IPS-20b (cell line): ENCODE data around the gene CLK1.
"Not testable (repeated sequence)": the region's sequence is repeated elsewhere in the genome, so short reads cannot be mapped to it uniquely, and the experiment has no call there.

ENCODE experiments used
- H3K27ac ChIP-seq: one replicate; pipeline ENCODE4 v1.5.1; 2013; ENCODE audit warnings: low read length
- H3K27me3 ChIP-seq: 2 replicates; pipeline ENCODE4 v1.6.1; 2013; ENCODE audit warnings: mild to moderate bottlenecking, low read length, inconsistent platforms; ENCODE audit not compliant: insufficient read depth
- H3K36me3 ChIP-seq: 2 replicates; pipeline ENCODE4 v1.6.1; 2013; ENCODE audit warnings: low read depth, mild to moderate bottlenecking, inconsistent platforms, low read length, moderate library complexity; ENCODE audit not compliant: insufficient read depth
- H3K4me1 ChIP-seq: 2 replicates; pipeline ENCODE4 v1.6.1; 2013; ENCODE audit warnings: mild to moderate bottlenecking, control low read depth, inconsistent platforms, low read length, moderate library complexity; ENCODE audit not compliant: insufficient read depth
- H3K4me3 ChIP-seq: 2 replicates; pipeline ENCODE4 v1.5.1; 2013; ENCODE audit warnings: mild to moderate bottlenecking, low read length, inconsistent platforms
- H3K9ac ChIP-seq: 2 replicates; pipeline ENCODE4 v1.6.1; 2013; ENCODE audit warnings: low read depth, mild to moderate bottlenecking, inconsistent platforms, low read length, moderate library complexity
- H3K9me3 ChIP-seq: 2 replicates; pipeline ENCODE4 v1.6.1; 2013; ENCODE audit warnings: mild to moderate bottlenecking, low read depth, low read length, inconsistent platforms; ENCODE audit not compliant: insufficient read depth

The CLK1 gene

GRCh38 chr2:200820573-200821234 lies 43.8 kb downstream of the CLK1 start:
- Histone ChIP-seq H3K27me3 (no peaks in the 10 kb centered on the region), H3K9me3 (no peaks in the 10 kb centered on the region), H3K4me1 (no peaks in the 10 kb centered on the region), H3K9ac (no peak overlapping the region), H3K36me3 (peaks cover 72% of the 10 kb centered on the region), H3K27ac (no peak overlapping the region), H3K4me3 (no peak overlapping the region)

DNA sequence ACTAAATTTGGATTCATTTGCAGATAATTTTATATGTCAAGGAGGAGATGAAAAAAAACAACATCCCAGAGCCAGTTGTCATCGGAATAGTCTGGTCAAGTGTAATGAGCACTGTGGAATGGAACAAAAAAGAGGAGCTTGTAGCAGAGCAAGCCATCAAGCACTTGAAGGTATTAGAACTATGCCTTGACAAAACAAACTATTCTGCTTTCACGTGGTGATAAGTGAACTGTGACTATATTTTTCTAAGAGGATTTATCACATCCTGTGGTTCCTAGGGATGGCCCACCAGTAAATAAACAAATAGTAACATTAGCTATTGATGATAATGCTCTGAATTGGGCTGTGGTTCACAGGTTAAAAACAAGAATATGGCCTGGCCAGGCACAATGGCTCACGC lies 45.7 kb downstream of the CLK1 start:
- not testable (repeated sequence) for H3K4me1 ChIP-seq, H3K9ac ChIP-seq, H3K9me3 ChIP-seq, H3K27me3 ChIP-seq, H3K4me3 ChIP-seq, H3K27ac ChIP-seq
- peaks cover 85% of the 10 kb centered on the region for H3K36me3 ChIP-seq

DNA sequence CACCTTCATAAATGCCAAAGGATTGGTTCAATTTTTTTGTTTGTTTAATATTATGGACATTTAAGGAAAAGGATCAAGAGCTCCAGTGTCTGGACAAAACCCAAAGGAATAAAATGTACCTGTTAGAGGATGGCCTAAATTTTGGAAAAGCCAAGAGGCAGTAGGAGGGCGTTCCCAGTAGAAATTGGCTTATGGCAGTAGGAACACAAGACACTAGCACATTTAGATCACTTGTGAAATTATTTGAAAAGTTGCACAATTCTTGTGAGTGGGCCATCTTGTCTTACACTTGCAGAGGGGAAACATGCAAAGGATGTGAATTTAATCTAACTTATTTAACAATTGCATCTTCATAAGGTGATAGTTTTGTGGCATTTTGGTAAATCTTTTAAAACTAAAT lies 49.5 kb downstream of the CLK1 start:
- Histone ChIP-seq H3K4me1 (peaks cover 12% of the 10 kb centered on the region), H3K9me3 (no peaks in the 10 kb centered on the region), H3K4me3 (no peak overlapping the region), H3K27ac (no peak overlapping the region), H3K36me3 (peaks cover 73% of the 10 kb centered on the region), H3K9ac (no peak overlapping the region), H3K27me3 (no peaks in the 10 kb centered on the region)

DNA sequence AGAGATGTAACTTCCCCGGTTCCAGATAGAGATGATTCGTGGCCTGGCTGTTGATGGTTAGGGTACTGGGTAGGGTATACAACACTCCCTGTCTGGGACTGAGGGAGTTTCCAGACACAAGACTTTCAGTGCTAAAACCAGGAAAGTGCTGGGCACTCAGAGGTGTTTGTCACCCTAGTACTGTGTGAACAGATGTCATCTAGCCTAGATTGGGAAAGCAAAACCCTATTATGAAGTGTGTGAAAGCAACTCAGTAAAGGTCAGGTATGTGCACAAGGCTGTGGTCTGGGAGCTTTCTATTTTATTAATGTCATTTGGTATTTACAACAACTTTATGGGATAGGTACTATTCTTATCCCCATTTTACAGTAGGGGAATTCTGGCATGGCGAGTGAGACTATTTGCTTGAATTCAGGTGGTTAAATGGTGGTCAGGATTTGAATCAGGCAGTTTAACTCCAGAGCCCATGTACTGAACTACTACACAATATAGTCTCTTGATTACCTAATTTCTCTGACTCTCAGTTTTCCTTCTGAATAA lies 50.1 kb downstream of the CLK1 start:
- Histone ChIP-seq H3K4me3 (no peak overlapping the region), H3K36me3 (peaks cover 67% of the 10 kb centered on the region), H3K4me1 (peaks cover 12% of the 10 kb centered on the region), H3K9ac (no peak overlapping the region), H3K9me3 (no peaks in the 10 kb centered on the region), H3K27ac (no peak overlapping the region), H3K27me3 (no peaks in the 10 kb centered on the region)

- peaks cover 48% of the 10 kb centered on the region for H3K36me3 ChIP-seq
- peak overlapping the region; percentile 99 for H3K27ac ChIP-seq
- peaks cover 12% of the 10 kb centered on the region for H3K4me1 ChIP-seq
Observed at GRCh38 chr2:200812122-200813022, 52.1 kb downstream of the CLK1 start.

DNA sequence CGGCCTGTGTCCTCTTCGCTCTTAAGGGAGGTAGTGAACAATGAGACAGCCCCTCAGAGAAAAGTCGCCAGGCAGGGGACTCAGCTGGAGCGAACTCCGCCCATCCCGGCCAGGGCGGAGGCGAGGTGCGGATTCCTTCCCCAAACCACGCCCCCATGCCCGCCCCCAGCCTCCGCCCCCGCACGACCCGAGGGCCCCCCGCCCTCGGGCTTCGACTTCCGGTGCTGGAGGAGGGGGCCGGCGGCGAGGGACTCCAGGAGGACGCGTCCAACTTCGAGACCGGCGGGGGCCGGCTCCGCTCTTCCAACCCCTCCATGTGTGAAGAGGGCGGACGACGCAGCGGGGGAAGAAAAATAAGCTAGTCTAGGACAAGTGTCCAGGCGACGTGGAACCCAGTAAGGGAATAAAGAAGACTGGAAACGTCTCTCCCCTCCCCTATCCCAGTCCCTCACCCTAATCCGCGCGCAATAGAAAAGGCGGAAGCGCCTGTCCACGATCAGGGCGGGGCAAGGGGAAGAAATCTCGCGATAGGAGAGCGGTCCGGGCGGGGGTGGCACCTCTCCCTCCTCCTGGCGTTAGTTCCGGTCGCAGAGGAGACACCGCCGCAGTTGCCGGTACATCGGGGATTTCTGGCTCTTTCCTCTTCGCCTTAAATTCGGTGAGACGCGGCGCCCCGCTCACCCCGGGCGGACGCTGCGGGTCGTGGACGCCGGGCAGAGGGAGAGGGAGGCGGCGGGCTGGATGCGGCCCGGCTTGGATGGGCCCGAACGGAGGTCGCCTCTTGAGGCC lies 52.9 kb downstream of the CLK1 start, which contains the start of gene BZW1:
TSS of gene BZW1 (plus strand) at position 578 of the 789 bp plus-strand sequence. CDS start 1,308 bp downstream, outside the sequence.
- H3K9me3 ChIP-seq, result no peaks in the 10 kb centered on the region
- H3K4me1 ChIP-seq, result peaks cover 12% of the 10 kb centered on the region
- H3K27ac ChIP-seq, result peak within 1 kb of the TSS; percentile 99
- H3K9ac ChIP-seq, result peak within 1 kb of the TSS; percentile 99
- H3K36me3 ChIP-seq, result peaks cover 39% of the 10 kb centered on the region
- H3K4me3 ChIP-seq, result peak within 1 kb of the TSS; percentile 91
- H3K27me3 ChIP-seq, result no peaks in the 10 kb centered on the region

More at GRCh38 chr2:200812122-200813022, 52.1 kb downstream of the CLK1 start:
- Histone ChIP-seq H3K27me3 (no peaks in the 10 kb centered on the region), H3K9me3 (no peaks in the 10 kb centered on the region), H3K4me3 (peak overlapping the region; percentile 91), H3K9ac (peak overlapping the region; percentile 99)

DNA sequence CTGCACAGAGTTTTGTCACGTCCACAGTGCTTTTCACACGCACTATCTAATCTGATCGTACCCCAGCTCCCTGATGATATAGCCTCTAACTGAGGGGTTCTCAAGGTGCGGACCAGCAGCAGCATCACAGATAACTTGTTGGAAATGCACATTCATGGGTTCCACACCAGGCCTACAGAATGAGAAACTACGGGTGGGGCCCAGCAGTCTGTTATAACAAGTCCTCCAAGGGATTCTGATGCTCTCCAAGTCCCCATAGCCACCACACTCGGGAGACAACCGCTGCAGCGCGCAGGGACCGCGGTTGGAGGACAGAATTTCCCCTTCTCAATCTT lies 53.5 kb downstream of the CLK1 start:
- H3K27ac ChIP-seq, result no peak overlapping the region
- H3K9me3 ChIP-seq, result no peaks in the 10 kb centered on the region
- no peaks in the 10 kb centered on the region for H3K27me3 ChIP-seq
- H3K4me3 ChIP-seq, result peak overlapping the region; percentile 65
- peaks cover 12% of the 10 kb centered on the region for H3K4me1 ChIP-seq
- H3K9ac ChIP-seq, result peak overlapping the region; percentile 64; the same call in 1 of the 2 replicates
- peaks cover 34% of the 10 kb centered on the region for H3K36me3 ChIP-seq

GRCh38 chr2:200810252-200810997 lies 54.0 kb downstream of the CLK1 start:
- Histone ChIP-seq H3K9ac (peak overlapping the region; percentile 64; the same call in 1 of the 2 replicates), H3K27me3 (no peaks in the 10 kb centered on the region), H3K27ac (no peak overlapping the region)

DNA sequence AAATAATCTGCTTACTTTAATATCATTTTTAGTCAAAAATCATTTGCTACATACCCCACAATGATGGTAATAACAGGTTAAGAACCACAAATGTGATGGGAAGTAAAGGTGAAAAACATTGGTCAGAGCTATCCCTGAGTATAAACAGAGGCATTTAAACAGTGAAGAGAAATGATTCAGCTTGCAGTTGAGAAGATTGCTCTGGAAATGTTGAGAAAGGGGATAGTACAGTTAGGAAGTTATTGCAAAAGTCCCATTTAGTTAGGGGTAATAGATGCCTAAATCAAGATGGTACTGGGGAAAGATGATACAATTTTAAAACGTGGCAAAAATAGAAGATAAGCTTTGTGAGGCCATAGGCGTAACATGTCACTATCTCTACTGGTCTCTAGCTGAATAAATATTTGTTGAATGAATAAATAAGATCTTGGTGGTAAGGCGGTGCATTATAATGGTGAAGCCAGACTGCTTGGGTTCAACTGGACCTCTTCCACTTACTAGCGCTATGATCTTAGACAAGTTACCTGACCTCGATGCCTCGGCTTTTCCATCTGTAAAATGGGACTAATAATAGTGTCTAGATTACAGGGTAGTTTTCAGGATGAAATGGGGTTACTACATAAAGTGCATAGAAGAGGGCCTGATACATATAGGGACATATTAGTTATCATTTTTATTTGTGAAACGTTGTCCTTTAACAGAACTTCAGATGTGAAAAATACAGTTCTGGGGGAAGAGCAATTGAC lies 54.8 kb downstream of the CLK1 start:
- Histone ChIP-seq H3K9ac (no peak overlapping the region), H3K4me3 (no peak overlapping the region)

More at GRCh38 chr2:200810252-200810997, 54.0 kb downstream of the CLK1 start:
- H3K4me3 ChIP-seq, result peak overlapping the region; percentile 65
- H3K9me3 ChIP-seq, result no peaks in the 10 kb centered on the region
- H3K4me1 ChIP-seq, result peaks cover 12% of the 10 kb centered on the region
- peaks cover 28% of the 10 kb centered on the region for H3K36me3 ChIP-seq

More for the DNA sequence above, 54.8 kb downstream of the CLK1 start:
- Histone ChIP-seq H3K9me3 (no peaks in the 10 kb centered on the region), H3K4me1 (peaks cover 12% of the 10 kb centered on the region), H3K27ac (no peak overlapping the region), H3K27me3 (no peaks in the 10 kb centered on the region), H3K36me3 (peaks cover 21% of the 10 kb centered on the region)
